ENCODE data around the gene TTLL9.
"Not testable (repeated sequence)": the region's sequence is repeated elsewhere in the genome, so short reads cannot be mapped to it uniquely, and the experiment has no call there.

The TTLL9 gene

GRCh38 chr20:31869942-31870725 is at the start of gene TTLL9, which contains the start of gene DUSP15:
TTLL9 (plus strand) TSS chr20:31870634; CDS start chr20:31871127, 493 bp downstream.
DUSP15 (minus strand) TSS chr20:31870527; CDS start chr20:31870337, 190 bp downstream.
- no peak for DNase-seq

DNA sequence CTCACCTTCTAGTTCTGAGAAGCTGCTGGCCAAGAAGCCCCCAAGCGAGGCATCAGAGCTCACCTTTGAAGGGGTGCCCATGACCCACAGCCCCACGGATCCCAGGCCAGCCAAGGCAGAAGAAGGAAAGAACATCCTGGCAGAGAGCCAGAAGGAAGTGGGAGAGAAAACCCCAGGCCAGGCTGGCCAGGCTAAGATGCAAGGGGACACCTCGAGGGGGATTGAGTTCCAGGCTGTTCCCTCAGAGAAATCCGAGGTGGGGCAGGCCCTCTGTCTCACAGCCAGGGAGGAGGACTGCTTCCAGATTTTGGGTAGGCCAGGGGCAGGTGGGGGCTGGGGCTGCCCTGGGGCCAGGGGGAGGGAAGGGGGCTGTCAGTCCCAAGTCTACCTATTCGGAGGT is 49.0 kb upstream of the TTLL9 start:
- no peak for DNase-seq

DNA sequence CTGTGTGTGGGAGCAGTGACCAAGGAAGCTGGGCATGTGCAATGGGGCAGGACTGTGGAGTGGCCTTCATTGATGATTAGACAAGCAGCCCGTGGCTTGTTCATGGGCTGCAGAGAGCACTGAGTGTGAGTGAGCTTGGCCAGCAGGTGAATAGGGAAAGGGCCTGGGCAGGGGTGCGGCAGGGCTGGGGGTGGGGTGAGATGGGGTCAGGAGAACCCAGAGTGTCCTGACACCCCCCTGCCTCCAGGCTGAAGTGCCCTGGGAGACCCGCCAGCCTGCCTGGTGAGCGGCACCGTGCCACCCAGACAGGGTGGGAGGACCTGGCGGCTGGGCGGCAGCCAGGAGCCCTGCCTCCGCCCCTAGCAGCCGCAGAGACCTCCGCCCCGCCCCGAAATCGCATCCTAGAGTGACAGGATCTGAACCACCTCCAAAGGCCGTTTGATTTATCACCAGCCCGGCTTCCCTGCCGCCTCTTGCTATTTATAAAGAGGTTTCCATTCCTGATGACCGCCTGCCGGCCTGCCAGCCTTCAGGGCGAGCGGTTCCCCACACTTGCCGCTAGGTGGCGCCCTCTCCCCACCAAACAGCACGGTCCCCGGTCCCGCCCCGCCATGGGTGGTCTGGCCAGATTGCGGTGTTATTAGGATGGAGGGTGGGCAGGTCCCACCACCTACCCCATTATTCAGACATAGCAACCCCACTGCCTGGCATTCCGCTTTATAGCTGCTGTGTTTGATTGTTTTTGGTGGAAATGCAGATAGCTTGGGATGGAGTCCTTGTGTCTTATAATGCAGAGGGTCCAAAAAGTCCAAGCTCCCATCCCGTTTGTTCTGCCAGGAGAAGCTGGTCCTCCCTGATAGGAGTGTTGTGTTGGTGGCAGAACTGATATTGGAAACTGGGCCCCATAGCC is 47.8 kb upstream of the TTLL9 start:
- DNase-seq, result peak; percentile 46

DNA sequence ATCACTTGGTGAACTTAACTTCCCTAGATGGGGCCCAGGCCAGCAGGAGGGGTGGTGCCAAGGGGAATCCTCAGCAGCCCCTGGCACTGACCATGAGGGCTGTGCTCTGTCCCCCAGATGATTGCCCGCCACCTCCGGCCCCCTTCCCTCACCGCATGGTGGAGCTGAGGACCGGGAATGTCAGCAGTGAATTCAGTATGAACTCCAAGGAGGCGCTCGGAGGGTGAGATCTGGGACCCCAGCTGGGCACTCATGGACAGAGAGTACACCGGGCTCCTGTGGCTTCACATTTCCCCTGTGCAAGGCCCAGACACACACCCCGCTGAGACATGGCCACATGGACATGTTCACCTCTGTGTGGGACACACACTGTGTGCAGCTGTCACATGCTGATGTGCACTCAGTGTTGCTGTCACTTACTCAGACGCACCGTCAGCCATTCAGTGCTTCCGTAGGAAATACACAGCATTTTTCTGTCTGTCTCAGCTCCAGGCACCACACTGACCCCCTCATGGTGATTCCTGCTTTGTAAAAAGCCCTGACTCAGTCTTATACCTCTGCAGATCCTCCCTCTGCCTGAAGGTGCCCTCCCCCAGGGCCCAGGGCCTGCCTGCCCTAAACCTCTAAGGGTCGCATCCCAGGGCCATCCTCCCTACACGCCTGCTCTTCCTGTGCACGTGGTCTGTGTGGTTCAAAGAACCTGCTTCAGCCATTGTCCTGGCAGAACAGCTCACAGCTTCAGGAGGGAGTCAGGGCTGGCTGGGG is 46.9 kb upstream of the TTLL9 start:
- no peak for DNase-seq

DNA sequence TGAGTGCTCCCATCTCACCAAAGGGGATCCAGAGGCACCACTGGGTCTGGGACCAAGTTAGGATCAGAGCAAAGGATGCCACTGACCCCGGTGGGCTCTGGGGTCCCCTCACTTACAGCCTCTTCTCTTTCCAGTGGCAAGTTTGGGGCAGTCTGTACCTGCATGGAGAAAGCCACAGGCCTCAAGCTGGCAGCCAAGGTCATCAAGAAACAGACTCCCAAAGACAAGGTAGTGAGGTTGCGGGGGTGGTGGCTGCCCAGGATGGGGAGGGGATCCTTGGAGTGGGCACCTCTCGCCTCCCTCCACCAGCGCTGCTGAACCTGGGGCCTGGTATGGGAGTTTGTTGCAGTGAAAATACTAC is 46.3 kb upstream of the TTLL9 start:
- no peak for DNase-seq

- no peak for DNase-seq
These were observed 45.7 kb upstream of the TTLL9 start for GRCh38 chr20:31824554-31825313.

GRCh38 chr20:31826074-31826473 is 44.4 kb upstream of the TTLL9 start:
- no peak for DNase-seq

DNA sequence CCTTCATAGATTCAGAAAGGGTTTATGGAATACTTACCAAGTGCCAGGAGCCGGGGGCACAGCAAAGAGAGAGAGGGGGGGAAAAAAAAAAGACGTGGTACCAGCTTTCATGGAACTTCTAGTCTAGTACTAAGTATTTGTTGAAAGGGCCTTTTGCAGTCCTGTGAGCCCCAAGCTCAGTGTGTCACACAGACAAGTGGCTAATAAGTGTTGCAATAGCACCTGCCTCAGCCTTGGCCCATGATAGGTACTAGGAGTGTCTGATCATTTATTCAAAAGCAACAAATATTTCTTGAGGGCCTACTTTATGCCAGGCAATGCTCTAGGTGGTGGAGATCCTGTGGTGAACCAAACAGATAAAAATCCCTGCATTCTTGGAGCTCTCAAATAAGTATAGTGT is 43.4 kb upstream of the TTLL9 start:
- no peak for DNase-seq

- DNase-seq, result not testable (repeated sequence)
These were observed 42.4 kb upstream of the TTLL9 start for GRCh38 chr20:31828016-31828415.

DNA sequence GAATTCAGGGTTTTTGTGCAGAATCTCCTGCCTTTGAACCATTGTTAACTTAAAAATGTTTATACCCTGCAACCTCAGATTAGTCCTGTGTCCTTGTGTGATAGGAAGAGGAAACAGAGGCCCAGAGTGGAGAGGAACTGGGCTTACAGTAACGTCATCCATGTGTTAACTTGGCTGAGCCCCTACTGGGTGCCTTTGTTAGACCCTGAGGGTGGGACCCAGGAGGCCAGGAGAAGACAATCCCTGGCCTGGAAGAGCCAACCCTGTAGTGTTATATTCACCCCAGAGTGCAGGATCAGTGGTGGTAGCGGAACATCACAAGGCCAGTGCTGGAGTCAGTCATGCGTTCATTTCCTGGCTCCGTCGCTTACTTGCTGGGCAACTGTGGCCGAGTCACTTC is 40.7 kb upstream of the TTLL9 start:
- DNase-seq, result no peak

DNA sequence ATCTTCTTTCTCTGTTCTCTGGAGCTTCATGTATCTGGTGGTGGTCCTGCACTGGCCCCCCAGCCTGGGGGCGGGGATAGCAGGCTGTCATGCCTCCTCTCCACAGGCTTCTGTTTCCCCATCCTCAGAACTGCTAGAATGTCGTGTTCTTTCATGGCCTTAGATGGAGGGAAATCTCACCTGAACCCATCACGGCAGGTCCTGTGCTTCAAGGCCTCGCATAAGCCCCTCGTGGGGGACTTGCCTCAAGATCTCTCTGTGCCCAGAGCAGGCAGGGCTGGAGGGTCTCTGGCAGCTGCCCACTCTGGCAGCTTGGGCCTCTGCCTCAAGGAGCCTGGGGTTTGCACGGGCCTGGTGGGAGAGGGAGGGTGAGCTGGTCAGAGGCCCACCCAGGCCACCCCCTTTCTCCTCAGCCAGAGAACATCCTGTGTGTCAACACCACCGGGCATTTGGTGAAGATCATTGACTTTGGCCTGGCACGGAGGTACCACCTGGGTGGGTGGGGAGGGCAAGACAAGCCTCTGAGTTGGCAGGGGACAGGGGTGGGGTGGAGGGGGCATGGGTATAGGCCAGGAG is 39.9 kb upstream of the TTLL9 start:
- no peak for DNase-seq

DNA sequence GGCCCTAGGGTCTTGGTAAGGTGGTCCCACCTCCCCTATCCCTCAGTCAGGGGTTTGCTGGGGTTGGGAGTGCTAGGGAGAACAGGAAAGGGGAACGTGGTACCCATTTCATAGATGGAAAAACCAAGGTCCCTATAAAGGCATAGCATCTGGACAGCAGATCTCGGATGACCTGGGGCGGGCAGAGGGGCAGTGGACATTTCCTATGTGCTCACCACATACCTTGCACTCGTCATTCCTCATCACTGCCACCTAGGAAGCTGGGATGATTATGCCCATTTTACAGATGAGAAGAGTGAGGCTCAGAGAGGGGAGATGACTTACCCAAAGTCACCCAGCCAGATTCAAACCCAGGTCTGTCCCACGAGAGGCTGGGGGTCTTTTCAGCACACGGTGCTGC is 39.2 kb upstream of the TTLL9 start:
- DNase-seq, result no peak

GRCh38 chr20:31831771-31832306 is 38.6 kb upstream of the TTLL9 start:
- DNase-seq, result no peak

- DNase-seq, result no peak
These were observed 37.1 kb upstream of the TTLL9 start for GRCh38 chr20:31833130-31833930.

DNA sequence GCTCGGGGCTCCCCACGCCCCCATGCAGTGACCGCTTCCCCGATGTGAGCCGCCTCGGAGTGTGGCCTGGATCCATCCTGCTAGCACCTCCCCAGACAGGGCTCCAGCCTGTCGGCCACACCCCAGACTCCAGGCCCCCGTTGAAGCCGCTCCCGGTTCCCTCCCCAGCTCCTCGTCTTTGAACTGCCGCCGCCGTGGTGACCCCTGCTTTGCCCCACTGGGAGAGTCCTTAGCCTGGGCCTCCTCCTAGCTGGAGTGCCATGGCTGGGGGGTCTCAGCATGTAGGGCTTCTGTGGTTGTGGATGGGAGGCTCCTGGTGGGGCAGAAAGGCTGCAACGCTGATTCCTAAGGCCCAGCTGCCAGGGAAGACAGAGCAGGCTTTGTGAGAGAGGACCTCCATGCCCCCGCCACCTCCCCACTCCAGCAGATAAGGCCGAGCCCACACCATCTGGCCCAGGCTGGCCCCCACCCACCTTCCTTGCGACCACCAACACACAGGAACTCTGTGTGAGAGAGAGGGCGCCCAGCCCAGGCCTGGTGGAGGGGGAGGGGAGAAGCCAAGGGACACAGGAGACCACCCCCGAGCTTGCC is 36.4 kb upstream of the TTLL9 start:
- DNase-seq, result no peak

DNA sequence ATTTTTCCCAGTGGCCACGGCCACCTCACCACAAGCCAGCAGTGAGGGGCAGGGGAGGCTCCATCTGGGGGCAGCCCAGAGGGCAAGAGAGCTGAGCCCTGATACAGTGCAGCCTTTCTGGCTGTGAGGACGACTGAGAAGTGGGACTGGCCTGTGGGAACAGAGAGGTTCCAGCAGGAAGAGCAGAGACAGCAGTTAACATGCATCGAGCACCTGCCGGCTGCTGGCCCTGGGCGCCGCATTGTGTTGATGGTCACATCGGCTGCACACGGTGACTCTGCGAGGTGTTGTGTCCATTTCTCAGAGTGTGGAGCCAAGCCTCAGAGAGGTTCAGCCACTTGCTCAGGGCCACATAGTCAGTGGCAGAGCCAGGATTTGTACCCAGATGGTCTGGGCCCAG is 34.9 kb upstream of the TTLL9 start:
- DNase-seq, result no peak

DNA sequence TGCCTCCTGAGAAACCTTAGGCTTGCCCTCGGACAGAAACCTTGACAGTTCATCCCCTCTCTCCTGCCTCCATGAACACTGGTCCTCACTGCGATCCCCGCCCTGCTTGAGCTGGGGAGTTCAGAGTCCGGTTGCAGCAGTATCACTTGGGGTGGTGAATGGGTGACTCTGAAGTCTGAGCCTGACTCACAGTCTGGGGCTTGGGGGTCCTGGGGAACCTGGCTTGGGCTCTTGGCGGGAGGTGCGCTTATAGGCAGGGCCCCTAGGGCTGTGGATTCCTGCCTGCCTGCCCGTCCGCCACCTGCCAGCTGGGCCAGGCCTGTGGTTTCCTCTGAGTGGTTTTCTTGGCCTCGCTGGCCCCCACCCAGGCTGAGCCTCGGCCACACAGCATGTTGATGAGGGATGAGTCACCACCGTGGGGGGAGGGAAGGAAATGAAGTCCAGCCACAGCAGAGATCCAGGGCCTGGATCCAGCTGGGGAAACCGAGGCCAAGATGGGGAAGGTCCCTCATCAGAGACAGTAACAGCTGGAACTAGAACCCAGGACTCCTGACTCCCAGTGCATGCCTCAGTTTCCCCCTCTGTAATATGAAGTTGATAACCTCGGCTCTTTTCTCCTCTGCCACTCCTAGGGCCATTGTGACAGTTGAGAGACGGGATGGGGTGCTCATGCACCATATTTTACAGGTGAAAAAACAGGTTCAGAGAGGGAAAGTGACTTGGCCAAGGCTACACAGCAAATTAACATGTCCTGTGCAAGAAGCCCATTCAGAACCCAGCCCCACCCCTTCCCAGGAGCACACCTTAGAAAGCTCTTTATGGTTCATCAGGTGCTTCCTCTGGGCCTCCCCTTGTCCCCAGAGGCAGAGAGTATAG is 34.2 kb upstream of the TTLL9 start:
- DNase-seq, result peak; percentile 63

DNA sequence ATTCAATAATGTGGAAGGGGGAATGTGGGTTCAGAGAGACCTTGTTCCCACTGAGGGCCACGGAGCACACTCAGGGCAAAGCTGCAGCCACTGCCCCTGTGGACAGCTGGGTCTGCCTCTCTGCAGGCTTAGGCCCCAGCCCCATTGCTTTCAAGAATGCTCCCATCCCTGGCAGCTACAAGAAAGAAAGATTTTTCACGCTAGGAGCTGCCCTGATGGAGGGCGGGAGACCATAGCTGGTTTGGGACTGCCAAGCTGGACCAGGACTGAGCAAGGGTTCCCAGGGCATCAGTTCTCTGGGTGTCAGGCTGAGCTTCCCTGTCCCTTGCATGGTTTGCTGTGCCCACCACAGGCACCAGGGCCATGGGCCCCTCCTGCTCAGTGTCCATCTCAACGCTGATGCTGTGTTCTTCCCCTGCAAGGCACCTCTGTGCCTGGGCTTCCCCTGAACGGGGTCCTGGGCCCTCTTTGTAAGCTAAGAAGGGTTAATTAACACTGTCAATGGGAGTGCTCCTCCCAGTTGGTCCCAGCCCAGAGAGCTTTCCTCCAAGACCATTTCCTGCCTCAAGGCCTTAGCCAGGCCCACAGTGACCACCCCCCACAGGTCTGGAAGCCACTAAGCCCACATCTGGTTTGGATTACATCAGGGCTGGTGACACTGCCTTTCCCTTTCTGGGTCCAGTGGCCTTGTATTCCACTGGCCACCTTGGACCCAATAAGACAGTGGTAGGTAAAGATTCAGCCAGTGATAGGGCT is 33.4 kb upstream of the TTLL9 start:
- no peak for DNase-seq
